CD4-positive, alpha-beta T cell (primary cell): ENCODE data around the gene HOXD8. TPM values are rescaled to one million over a fixed set of nuclear protein-coding genes. Genes with fewer than 3 reads are reported as not detected.

Experiments
- ATAC-seq: fragments of 200-7000 bp; cut with Tn5 transposase; one replicate; pipeline ENCODE4 v1.10.0; 2022; ENCODE audit warnings: mild to moderate bottlenecking; ENCODE audit not compliant: poor library complexity
- CTCF ChIA-PET: fragments of 350-600 bp; sonication (Branson Sonifier 250); formaldehyde crosslinking; loops from one replicate; lab custom pipeline; 2021; ENCODE audit warnings: antibody characterized with exemption, inconsistent platforms; lab: Charles Lee
- POLR2A ChIA-PET: fragments of 350-600 bp; sonication (Branson Sonifier 250); formaldehyde crosslinking; loops from one replicate; lab custom pipeline; 2021; ENCODE audit warnings: antibody characterized with exemption, inconsistent platforms; lab: Charles Lee
- DNase-seq, 14 experiments: peaks; one replicate each; pipeline ENCODE4 v3.0.0-alpha.2; 2013 to 2020; ENCODE audit warnings: mixed read lengths in 2 of 14
- H3K27ac ChIP-seq, 2 donors: one replicate each; pipeline versions ENCODE4 v1.5.1 to v1.7.0; 2013; ENCODE audit warnings: low read length in 2 of 2, low read depth in 1 of 2, mild to moderate bottlenecking in 1 of 2
- H3K27me3 ChIP-seq, 2 experiments: 1 replicate in 1 of 2; 2 replicates in 1 of 2; pipeline versions ENCODE4 v1.6.1 to v1.7.0; 2013; ENCODE audit warnings: low read length in 2 of 2, control low read depth in 1 of 2, mild to moderate bottlenecking in 1 of 2, moderate library complexity in 1 of 2; ENCODE audit not compliant: insufficient read depth in 2 of 2, control insufficient read depth in 1 of 2
- H3K36me3 ChIP-seq: one replicate; pipeline ENCODE4 v1.6.1; 2013; ENCODE audit warnings: low read length, control low read depth; ENCODE audit not compliant: insufficient read depth
- H3K4me1 ChIP-seq: one replicate; pipeline ENCODE4 v1.6.1; 2013; ENCODE audit warnings: low read length, control low read depth; ENCODE audit not compliant: insufficient read depth
- H3K4me3 ChIP-seq: one replicate; pipeline ENCODE4 v1.5.1; 2013; ENCODE audit warnings: mild to moderate bottlenecking, low read length, moderate library complexity
- H3K9me3 ChIP-seq, 2 experiments: 1 replicate in 1 of 2; 2 replicates in 1 of 2; pipeline versions ENCODE4 v1.6.1 to v1.7.0; 2013; ENCODE audit warnings: low read length in 2 of 2, mild to moderate bottlenecking in 2 of 2, control low read depth in 1 of 2, moderate library complexity in 1 of 2; ENCODE audit not compliant: control insufficient read depth in 1 of 2, insufficient read depth in 1 of 2
- H3K27ac Mint-ChIP-seq: one replicate; pipeline ENCODE4 v1.8.0; 2020; ENCODE audit warnings: mixed read lengths
- H3K27me3 Mint-ChIP-seq: one replicate; pipeline ENCODE4 v1.8.0; 2021; ENCODE audit warnings: mixed read lengths
- H3K36me3 Mint-ChIP-seq: one replicate; pipeline ENCODE4 v1.8.0; 2021; ENCODE audit warnings: low read depth, mixed read lengths
- H3K4me1 Mint-ChIP-seq: one replicate; pipeline ENCODE4 v1.8.0; 2021; ENCODE audit warnings: low read depth, mixed read lengths
- H3K4me3 Mint-ChIP-seq: one replicate; pipeline ENCODE4 v1.8.0; 2020; ENCODE audit warnings: mild to moderate bottlenecking, mixed read lengths
- H3K9me3 Mint-ChIP-seq: one replicate; pipeline ENCODE4 v1.8.0; 2020; ENCODE audit warnings: mixed read lengths
- CTCF ChIP-seq: fragments of 200-600 bp; IDR thresholded peaks from one replicate; pipeline ENCODE4 v1.8.0; 2022; ENCODE audit warnings: antibody characterized with exemption, mild to moderate bottlenecking
- intact Hi-C, 2 experiments: fragments of 100-400 bp; cut with DNase I in 1 of 2; cut with micrococcal nuclease in 1 of 2; formaldehyde crosslinking; loops; one replicate each; pipeline versions ENCODE4 v1.15.1 to v1.9.0; 2023 to 2025; cut with DNase I, micrococcal nuclease
- total RNA-seq, 174 experiments: library from RNA in 2 of 174; stranded (reverse) in 2 of 174; gene quantifications; one replicate each; pipeline ENCODE4 v1.2.3 and lab custom pipeline; 2021 to 2026

The HOXD8 gene
- total RNA-seq, 2 experiments from 2014 or later = not detected

GRCh38 chr2:176121190-176122051 is 8.1 kb upstream of the HOXD8 start:
- peaks cover 93% of the 10 kb centered on the region for H3K27me3 Mint-ChIP-seq
- H3K9me3 Mint-ChIP-seq = no peaks in the 10 kb centered on the region
- POLR2A ChIA-PET = interaction anchor here (1.2 to 2.6 kb wide), 2 partner anchors 11 kb away, joined by 3 to 8 read pairs; no protein-coding TSS in a partner anchor
- no peak overlapping the region for H3K4me3 Mint-ChIP-seq
- peaks cover 14% of the 10 kb centered on the region for H3K4me1 Mint-ChIP-seq
- Histone ChIP-seq H3K27me3 (peaks cover 90 to 98% of the 10 kb centered on the region in 2 experiments), H3K4me1 (peaks cover 26% of the 10 kb centered on the region), H3K36me3 (no peaks in the 10 kb centered on the region), H3K4me3 (no peak overlapping the region), H3K9me3 (peaks cover 0 to 61% of the 10 kb centered on the region in 2 experiments), H3K27ac (no peak overlapping the region)
- DNase-seq (no peak), ATAC-seq (no peak)
- H3K27ac Mint-ChIP-seq = no peak overlapping the region
- intact Hi-C loops = loop anchor here in 1 of 2 experiments (10.0 kb wide), 1 partner anchor 53 kb away; no protein-coding TSS in a partner anchor
- H3K36me3 Mint-ChIP-seq = peaks cover 10% of the 10 kb centered on the region
- CTCF ChIA-PET = interaction anchor here (1.5 kb wide), 1 partner anchor 1027 kb away, joined by 3 read pairs; no protein-coding TSS in a partner anchor
- no peak for TF ChIP-seq CTCF

- H3K36me3 ChIP-seq = no peaks in the 10 kb centered on the region
- peaks cover 18% of the 10 kb centered on the region for H3K4me1 Mint-ChIP-seq
- H3K27me3 Mint-ChIP-seq = peaks cover 93% of the 10 kb centered on the region
- H3K4me1 ChIP-seq = peaks cover 26% of the 10 kb centered on the region
- H3K36me3 Mint-ChIP-seq = peaks cover 6% of the 10 kb centered on the region
- no peaks in the 10 kb centered on the region for H3K9me3 Mint-ChIP-seq
- ChIA-PET POLR2A (interaction anchor here (1.2 to 2.6 kb wide), 2 partner anchors 11 to 12 kb away, joined by 3 to 8 read pairs; no protein-coding TSS in a partner anchor), CTCF (interaction anchor here (1.5 kb wide), 1 partner anchor 1027 kb away, joined by 3 read pairs; no protein-coding TSS in a partner anchor)
- no peak for DNase-seq
- no peak overlapping the region for H3K27ac Mint-ChIP-seq
- no peak for TF ChIP-seq CTCF
- peak; percentile 24 for ATAC-seq
- H3K9me3 ChIP-seq = peaks cover 0 to 55% of the 10 kb centered on the region in 2 experiments
- H3K4me3 ChIP-seq = peak overlapping the region; percentile 37
- H3K27me3 ChIP-seq = peaks cover 88 to 97% of the 10 kb centered on the region in 2 experiments
- H3K27ac ChIP-seq = no peak overlapping the region
- intact Hi-C loops = loop anchor here in 1 of 2 experiments (10.0 kb wide), 1 partner anchor 53 kb away; no protein-coding TSS in a partner anchor
- peak overlapping the region; percentile 81 for H3K4me3 Mint-ChIP-seq
These were observed 7.3 kb upstream of the HOXD8 start for GRCh38 chr2:176122052-176122682.

GRCh38 chr2:176122683-176123410 is 6.7 kb upstream of the HOXD8 start, which contains the start of gene HOXD9:
Gene HOXD9 (plus strand): TSS chr2:176122719. CDS start chr2:176122769, 50 bp downstream.
- ATAC-seq = peak; percentile 54
- Mint-ChIP-seq H3K36me3 (peaks cover 6% of the 10 kb centered on the region), H3K27ac (no peak within 1 kb of the TSS), H3K4me3 (peak within 1 kb of the TSS; percentile 81), H3K9me3 (no peaks in the 10 kb centered on the region), H3K27me3 (peaks cover 94% of the 10 kb centered on the region), H3K4me1 (peaks cover 23% of the 10 kb centered on the region)
- Histone ChIP-seq H3K36me3 (no peaks in the 10 kb centered on the region), H3K9me3 (peaks cover 0 to 48% of the 10 kb centered on the region in 2 experiments), H3K4me3 (peak within 1 kb of the TSS; percentile 37), H3K4me1 (peaks cover 26% of the 10 kb centered on the region), H3K27me3 (peaks cover 88 to 97% of the 10 kb centered on the region in 2 experiments), H3K27ac (no peak within 1 kb of the TSS)
- TF ChIP-seq CTCF = no peak
- intact Hi-C loops = loop anchor here in 1 of 2 experiments (10.0 kb wide), 1 partner anchor 52 kb away; no protein-coding TSS in a partner anchor
- POLR2A ChIA-PET = interaction anchor here (1.2 kb wide), 1 partner anchor 10 kb away, joined by 3 read pairs; no protein-coding TSS in a partner anchor
- DNase-seq = peak in 2 of 14 experiments; percentile 46 to 50
- CTCF ChIA-PET = no interaction called here
